ENCODE measurements around the gene DNLZ. TPM values are rescaled to one million over a fixed set of nuclear protein-coding genes. Genes with fewer than 3 reads are reported as not detected.

The DNLZ gene
- total and polyA plus RNA-seq, 10 of the 15 experiments (the other 5 are each of a cell fraction or from before 2014, with no cell fraction given) = 0.66 to 29.7 (median 14.7) TPM; not detected in 1

DNA sequence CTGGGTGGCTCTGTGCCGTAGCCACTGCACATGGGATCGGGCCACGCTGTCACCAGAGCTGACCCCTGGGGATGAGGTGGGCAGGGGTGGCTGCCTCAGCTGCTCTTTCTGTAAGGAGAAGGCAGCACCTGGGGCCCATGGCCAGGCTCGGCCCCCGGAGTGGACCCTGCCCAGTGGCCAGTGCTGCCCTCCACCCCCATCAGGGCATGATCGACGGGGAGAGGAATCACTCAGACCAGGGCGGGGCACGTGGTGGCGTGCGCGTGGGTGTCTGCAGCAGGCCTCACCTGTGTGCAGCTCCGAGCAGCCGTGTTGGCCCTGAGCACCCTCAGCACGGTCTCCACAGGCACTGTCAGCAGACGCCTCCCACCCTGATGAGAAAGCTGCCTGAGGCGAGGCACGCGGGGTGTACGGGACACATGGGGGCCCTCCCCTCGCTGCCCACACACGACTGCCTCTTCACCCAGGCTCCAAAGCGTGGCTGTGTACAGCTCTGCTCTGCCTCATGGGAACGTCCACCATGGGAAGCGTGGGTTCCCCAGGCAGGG lies 18.5 kb upstream of the DNLZ start:
- DNase-seq (ENCODE audit: low read depth, low spot score) = no peak
- TF ChIP-seq YY1 (IDR thresholded peaks at IDR 0.05; ENCODE audit: low read depth, low read length) (no peak), POLR2A (IDR thresholded peaks at IDR 0.05; ENCODE audit: low read depth, low read length) (peak; percentile 50)
- in situ Hi-C loops (cut with MboI) (no loop called here), intact Hi-C loops (cut with micrococcal nuclease; ENCODE audit: unreplicated experiment) (no loop called here)
- BruUV-seq (replicated peaks) = no TSS peak
- SMC1A ChIA-PET (ENCODE audit: uncharacterized antibody, unreplicated experiment) = no interaction called here
- FAIRE-seq = no peak
- H2AFZ ChIP-seq (ENCODE audit: control insufficient read depth, low read depth, low read length) = no peak overlapping the region
- ATAC-seq = no peak
- RAD21 ChIA-PET (ENCODE audit: unreplicated experiment) = no interaction called here
- WGBS (ENCODE audit: insufficient coverage, insufficient replicate concordance, low lambda C conversion rate, missing lambda C conversion rate) = 94% methylated on average over 25 of the region's 25 CpGs
- H4K20me1 ChIP-seq (ENCODE audit: control insufficient read depth, insufficient read depth) = no peaks in the 10 kb centered on the region
- H3K9ac ChIP-seq (ENCODE audit: control insufficient read depth, insufficient read depth, low read length) = no peak overlapping the region
- no peak overlapping the region for H3K4me2 ChIP-seq (ENCODE audit: control insufficient read depth, insufficient read depth)
- CTCF ChIA-PET = no interaction called here
- H3K79me2 ChIP-seq (ENCODE audit: control insufficient read depth, insufficient read depth, low read length) = no peaks in the 10 kb centered on the region
- H3K27ac ChIP-seq (ENCODE audit: control insufficient read depth, insufficient read depth) = no peak overlapping the region
- H3K4me3 ChIP-seq = no peak overlapping the region
- no peaks in the 10 kb centered on the region for H3K9me3 ChIP-seq (replicated peaks; ENCODE audit: control insufficient read depth, insufficient read depth, low read length)
- POLR2A ChIA-PET = no interaction called here
- no peaks in the 10 kb centered on the region for H3K4me1 ChIP-seq (ENCODE audit: control insufficient read depth, insufficient read depth, low read length)
- peaks cover 3 to 34% of the 10 kb centered on the region in 2 experiments; a peak in 3 of 4 replicates for H3K36me3 ChIP-seq (ENCODE audit: control insufficient read depth in 2 of 2, insufficient read depth in 2 of 2, low read length in 1 of 2)
- no peaks in the 10 kb centered on the region for H3K27me3 ChIP-seq (replicated peaks in 1 of 2; ENCODE audit: control insufficient read depth in 2 of 2, insufficient read depth in 2 of 2, low read length in 1 of 2)

DNA sequence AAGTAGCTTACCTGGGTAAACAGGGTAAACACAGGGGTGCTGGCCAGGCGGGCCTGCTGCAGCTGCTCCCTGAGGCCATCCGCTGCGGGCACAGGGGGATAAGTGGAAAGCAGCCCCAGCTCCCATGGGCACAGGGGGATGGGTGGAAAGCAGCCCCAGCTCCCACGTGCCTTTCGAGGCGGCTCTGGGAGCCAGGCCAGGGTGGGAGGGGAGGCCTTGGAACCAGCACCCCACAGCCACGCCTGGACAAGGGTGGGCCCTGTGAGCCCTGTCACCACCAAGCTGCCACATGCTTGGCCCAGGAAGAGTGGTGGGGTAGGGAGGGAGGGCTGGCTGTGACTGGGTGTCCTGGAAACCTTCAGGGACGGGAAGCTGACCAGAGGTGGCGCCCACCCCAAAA lies 17.8 kb upstream of the DNLZ start:
- ChIA-PET CTCF (no interaction called here), RAD21 (ENCODE audit: unreplicated experiment) (no interaction called here), SMC1A (ENCODE audit: uncharacterized antibody, unreplicated experiment) (no interaction called here), POLR2A (no interaction called here)
- WGBS (ENCODE audit: insufficient coverage, insufficient replicate concordance, low lambda C conversion rate, missing lambda C conversion rate) = 87% methylated on average over 9 of the region's 9 CpGs
- no peak for FAIRE-seq
- Histone ChIP-seq H3K4me3 (no peak overlapping the region), H3K9ac (ENCODE audit: control insufficient read depth, insufficient read depth, low read length) (no peak overlapping the region), H2AFZ (ENCODE audit: control insufficient read depth, low read depth, low read length) (no peak overlapping the region), H3K27me3 (replicated peaks in 1 of 2; ENCODE audit: control insufficient read depth in 2 of 2, insufficient read depth in 2 of 2, low read length in 1 of 2) (no peaks in the 10 kb centered on the region), H3K9me3 (replicated peaks; ENCODE audit: control insufficient read depth, insufficient read depth, low read length) (no peaks in the 10 kb centered on the region), H3K4me1 (ENCODE audit: control insufficient read depth, insufficient read depth, low read length) (no peaks in the 10 kb centered on the region), H3K4me2 (ENCODE audit: control insufficient read depth, insufficient read depth) (no peak overlapping the region), H4K20me1 (ENCODE audit: control insufficient read depth, insufficient read depth) (no peaks in the 10 kb centered on the region), H3K79me2 (ENCODE audit: control insufficient read depth, insufficient read depth, low read length) (no peaks in the 10 kb centered on the region), H3K36me3 (ENCODE audit: control insufficient read depth in 2 of 2, insufficient read depth in 2 of 2, low read length in 1 of 2) (peaks cover 3 to 34% of the 10 kb centered on the region in 2 experiments; a peak in 3 of 4 replicates), H3K27ac (ENCODE audit: control insufficient read depth, insufficient read depth) (no peak overlapping the region)
- ATAC-seq = no peak
- no TSS peak for BruUV-seq (replicated peaks)
- DNase-seq (ENCODE audit: low read depth, low spot score) = no peak
- in situ Hi-C loops (cut with MboI) (no loop called here), intact Hi-C loops (cut with micrococcal nuclease; ENCODE audit: unreplicated experiment) (no loop called here)
- TF ChIP-seq ZNF384 (IDR thresholded peaks at IDR 0.05; ENCODE audit: borderline replicate concordance, low read depth, low read length) = no peak
- TF ChIP-seq, protein P1, sequence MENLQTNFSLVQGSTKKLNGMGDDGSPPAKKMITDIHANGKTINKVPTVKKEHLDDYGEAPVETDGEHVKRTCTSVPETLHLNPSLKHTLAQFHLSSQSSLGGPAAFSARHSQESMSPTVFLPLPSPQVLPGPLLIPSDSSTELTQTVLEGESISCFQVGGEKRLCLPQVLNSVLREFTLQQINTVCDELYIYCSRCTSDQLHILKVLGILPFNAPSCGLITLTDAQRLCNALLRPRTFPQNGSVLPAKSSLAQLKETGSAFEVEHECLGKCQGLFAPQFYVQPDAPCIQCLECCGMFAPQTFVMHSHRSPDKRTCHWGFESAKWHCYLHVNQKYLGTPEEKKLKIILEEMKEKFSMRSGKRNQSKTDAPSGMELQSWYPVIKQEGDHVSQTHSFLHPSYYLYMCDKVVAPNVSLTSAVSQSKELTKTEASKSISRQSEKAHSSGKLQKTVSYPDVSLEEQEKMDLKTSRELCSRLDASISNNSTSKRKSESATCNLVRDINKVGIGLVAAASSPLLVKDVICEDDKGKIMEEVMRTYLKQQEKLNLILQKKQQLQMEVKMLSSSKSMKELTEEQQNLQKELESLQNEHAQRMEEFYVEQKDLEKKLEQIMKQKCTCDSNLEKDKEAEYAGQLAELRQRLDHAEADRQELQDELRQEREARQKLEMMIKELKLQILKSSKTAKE (IDR thresholded peaks at IDR 0.05; ENCODE audit: low read depth, poor library complexity, severe bottlenecking) = no peak
- TF ChIP-seq ZNF24 (IDR thresholded peaks at IDR 0.05) = no peak
- TF ChIP-seq ZZZ3 (IDR thresholded peaks at IDR 0.05; ENCODE audit: control insufficient read depth, insufficient read length, low read depth) = no peak
- TF ChIP-seq YY1 (IDR thresholded peaks at IDR 0.05; ENCODE audit: low read depth, low read length) = no peak
- TF ChIP-seq BRCA1 (IDR thresholded peaks at IDR 0.05; ENCODE audit: low read depth, low read length) = no peak
- no peak for TF ChIP-seq PML (IDR thresholded peaks at IDR 0.05; ENCODE audit: low read length)
- no peak for TF ChIP-seq KAT2A (conservative IDR thresholded peaks at IDR 0.05; ENCODE audit: control insufficient read depth, low read depth, low read length)
- TF ChIP-seq, protein P2, sequence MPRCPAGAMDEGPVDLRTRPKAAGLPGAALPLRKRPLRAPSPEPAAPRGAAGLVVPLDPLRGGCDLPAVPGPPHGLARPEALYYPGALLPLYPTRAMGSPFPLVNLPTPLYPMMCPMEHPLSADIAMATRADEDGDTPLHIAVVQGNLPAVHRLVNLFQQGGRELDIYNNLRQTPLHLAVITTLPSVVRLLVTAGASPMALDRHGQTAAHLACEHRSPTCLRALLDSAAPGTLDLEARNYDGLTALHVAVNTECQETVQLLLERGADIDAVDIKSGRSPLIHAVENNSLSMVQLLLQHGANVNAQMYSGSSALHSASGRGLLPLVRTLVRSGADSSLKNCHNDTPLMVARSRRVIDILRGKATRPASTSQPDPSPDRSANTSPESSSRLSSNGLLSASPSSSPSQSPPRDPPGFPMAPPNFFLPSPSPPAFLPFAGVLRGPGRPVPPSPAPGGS (IDR thresholded peaks at IDR 0.05; ENCODE audit: borderline replicate concordance, insufficient read depth, low read depth, low read length, poor library complexity, severe bottlenecking) = no peak
- TF ChIP-seq, protein P3, sequence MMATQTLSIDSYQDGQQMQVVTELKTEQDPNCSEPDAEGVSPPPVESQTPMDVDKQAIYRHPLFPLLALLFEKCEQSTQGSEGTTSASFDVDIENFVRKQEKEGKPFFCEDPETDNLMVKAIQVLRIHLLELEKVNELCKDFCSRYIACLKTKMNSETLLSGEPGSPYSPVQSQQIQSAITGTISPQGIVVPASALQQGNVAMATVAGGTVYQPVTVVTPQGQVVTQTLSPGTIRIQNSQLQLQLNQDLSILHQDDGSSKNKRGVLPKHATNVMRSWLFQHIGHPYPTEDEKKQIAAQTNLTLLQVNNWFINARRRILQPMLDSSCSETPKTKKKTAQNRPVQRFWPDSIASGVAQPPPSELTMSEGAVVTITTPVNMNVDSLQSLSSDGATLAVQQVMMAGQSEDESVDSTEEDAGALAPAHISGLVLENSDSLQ (IDR thresholded peaks at IDR 0.05) = no peak
- no peak for TF ChIP-seq NR2C1 (IDR thresholded peaks at IDR 0.05)
- TF ChIP-seq PAX8 (IDR thresholded peaks at IDR 0.05) = no peak

Data from GM12878 (cell line).